Hippocampal formation (tissue), 2 donors: Measurements from ENCODE around the gene CLTC.
"Not testable (repeated sequence)": the region's sequence is repeated elsewhere in the genome, so short reads cannot be mapped to it uniquely, and the experiment has no call there.

ENCODE experiments used
- DNase-seq, 2 donors: peaks; one replicate each; lab custom pipeline; 2025; lab: John Stamatoyannopoulos, UW

Gene CLTC

GRCh38 chr17:59619298-59620063, at the start of gene CLTC:
TSS of gene CLTC (plus strand) at chr17:59619895. CDS start at chr17:59620132, 237 bp downstream.
- DNase-seq: peak; percentile 93 to 95

- no peak for DNase-seq
Measured at GRCh38 chr17:59572301-59572924, 47.3 kb upstream of the CLTC start.

DNA sequence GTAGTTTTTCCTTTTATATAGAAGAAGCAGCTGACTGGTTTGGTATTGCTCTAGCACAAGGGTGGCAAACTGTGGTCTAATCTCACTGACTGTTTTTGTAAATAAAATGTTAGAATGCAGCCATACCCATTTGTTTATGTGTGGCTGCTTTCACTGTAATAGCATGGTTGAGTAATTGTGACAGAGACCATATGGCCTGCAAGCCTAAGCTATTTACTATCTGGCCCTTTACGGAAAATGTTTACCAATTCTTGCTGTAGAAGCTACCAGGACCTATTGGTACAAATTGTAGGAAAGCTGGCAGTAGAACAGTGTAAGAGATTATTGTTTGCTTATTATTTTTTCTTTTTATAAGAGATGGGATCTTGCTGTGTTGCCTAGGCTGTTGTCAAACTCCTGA, 35.5 kb upstream of the CLTC start:
- not testable (repeated sequence) for DNase-seq

GRCh38 chr17:59600169-59600568, 19.5 kb upstream of the CLTC start:
- no peak for DNase-seq

GRCh38 chr17:59601130-59601529, 18.6 kb upstream of the CLTC start:
- no peak for DNase-seq

- DNase-seq: no peak
Measured at GRCh38 chr17:59607061-59607460, 12.6 kb upstream of the CLTC start.

DNA sequence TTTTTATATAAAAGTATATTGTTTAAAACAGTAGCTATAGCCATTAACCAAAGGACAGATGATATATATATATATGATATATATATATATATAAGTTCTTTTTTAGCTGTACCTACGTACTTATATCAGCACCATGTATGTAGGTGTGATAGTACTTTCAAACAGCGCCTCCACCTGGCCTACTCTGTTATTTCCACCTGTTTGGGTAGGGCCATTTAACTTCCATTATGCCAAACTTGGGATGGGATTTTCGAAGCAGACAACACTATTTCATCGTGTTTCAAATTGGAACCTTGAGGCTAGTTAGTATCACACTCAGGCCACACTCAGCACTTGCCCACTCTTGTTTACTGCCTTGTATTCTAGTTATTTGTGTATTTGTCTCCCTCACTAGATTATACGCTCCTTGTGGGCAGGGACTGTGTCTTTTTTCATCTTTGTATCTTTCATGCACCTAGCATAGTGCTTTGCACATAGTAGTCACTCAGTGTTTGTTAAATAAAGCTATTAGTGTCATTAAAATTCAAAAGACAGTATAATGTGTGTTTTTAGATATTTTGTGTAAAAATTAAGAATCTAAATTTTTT, 11.8 kb upstream of the CLTC start:
- DNase-seq: no peak

DNA sequence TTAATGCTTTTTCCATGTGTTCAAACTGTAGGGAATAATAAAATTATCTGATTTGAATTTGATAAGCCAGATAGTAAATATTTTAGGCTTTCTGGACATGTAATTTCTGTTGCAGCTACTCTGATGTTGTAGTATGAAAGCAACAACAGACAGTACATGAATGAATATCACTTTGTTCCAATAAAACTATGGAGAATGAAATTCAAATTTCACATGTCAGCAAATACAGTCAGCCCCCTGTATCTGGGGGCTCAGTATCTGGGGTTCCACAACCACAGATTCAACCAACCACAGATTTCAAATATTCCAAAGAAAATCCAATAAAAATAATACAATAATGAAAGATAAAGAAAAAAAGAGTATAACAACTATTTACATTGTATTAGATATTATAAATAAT, 8.2 kb upstream of the CLTC start:
- no peak for DNase-seq

DNA sequence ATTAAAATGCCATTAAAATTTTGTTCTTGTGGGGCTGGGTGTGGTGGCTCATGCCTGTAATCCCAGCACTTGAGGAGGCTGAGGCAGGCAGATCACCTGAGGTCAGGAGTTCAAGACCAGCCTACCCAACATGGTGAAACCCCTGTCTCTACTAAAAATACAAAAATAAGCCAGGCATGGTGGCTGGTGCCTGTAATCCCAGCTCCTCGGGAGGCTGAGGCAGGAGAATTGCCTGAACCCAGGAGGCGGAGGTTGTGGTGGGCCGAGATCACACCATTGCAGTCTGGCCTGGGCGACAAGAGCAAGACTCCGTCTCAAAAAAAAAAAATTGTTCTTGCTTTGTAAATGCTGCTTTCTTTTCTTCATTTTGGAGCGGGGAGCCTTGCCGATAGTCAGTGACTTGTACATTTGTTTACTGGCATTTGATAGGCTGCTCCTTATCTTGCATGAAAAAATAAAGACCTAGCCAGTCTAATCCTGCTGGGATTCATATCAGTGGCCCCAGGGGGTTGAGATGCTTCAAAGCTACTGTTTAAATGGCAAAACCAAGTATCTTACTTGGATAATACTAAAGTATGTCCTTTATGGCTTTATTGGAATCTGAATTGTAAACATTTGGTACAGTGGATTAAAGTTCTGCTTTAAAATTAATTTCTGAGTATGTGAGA, 3.3 kb upstream of the CLTC start:
- DNase-seq: no peak

GRCh38 chr17:59617156-59617732, 2.5 kb upstream of the CLTC start:
- DNase-seq: no peak

- no peak for DNase-seq
Measured at GRCh38 chr17:59619035-59619297, 729 bp upstream of the CLTC start.

DNA sequence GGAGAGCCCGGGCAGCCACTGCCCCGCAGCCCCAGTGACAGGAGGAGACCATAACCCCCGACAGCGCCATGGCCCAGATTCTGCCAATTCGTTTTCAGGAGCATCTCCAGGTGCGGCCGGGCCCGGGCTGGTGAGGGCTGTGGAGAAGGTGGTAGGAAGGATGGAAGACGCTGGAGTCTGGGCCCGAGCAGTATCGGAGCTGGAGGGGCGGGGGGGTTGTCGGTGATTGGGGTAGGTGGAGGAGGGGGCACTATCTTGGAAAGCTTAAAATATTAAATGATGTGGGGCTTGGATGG, 317 bp downstream of the CLTC start:
- DNase-seq: peak in 1 of 2 donors; percentile 33

- DNase-seq: no peak
Measured at GRCh38 chr17:59620518-59621259, 994 bp downstream of the CLTC start.

DNA sequence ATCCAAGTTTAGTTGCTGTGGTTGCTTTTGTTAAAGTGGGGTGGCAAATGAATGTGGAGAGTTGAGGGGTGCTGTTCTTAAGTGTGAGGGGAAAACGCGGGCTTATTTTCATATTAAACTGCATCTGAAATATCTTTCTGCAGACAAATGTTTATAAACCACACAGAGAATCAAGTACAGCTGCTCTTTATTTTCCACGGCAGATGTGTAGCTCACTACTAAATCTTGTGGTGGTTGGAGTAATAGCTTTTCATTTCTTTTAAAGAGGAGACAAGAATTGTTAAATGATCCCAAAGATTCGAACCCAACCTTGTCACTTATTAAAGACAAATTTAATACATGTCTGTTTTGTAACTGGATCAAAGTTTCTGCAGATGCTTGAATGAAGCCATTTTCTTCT, 2.1 kb downstream of the CLTC start:
- no peak for DNase-seq

GRCh38 chr17:59623151-59623550, 3.5 kb downstream of the CLTC start:
- no peak for DNase-seq

GRCh38 chr17:59626756-59627155, 7.1 kb downstream of the CLTC start:
- DNase-seq: no peak

DNA sequence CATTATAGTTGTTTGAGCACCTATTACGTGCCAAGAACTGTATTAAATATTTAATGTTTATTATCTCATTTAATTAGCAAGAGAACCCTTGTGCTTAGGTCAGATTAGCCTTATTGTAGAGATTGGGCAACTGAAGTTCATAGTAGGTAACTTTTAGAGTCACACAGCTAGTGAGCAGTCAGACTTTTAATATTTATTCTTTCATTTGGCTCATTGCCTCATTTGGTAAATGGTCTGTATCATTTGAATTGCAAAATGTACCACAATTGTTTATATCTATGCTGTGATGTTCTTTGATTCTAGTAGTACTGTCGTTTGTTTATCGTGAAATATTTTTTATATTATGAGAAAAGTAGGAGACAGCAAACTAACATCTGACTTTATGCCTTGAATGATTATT, 7.6 kb downstream of the CLTC start:
- DNase-seq: no peak

- no peak for DNase-seq
Measured at GRCh38 chr17:59627770-59628171, 8.1 kb downstream of the CLTC start.

GRCh38 chr17:59629174-59629573, 9.5 kb downstream of the CLTC start:
- DNase-seq: no peak

DNA sequence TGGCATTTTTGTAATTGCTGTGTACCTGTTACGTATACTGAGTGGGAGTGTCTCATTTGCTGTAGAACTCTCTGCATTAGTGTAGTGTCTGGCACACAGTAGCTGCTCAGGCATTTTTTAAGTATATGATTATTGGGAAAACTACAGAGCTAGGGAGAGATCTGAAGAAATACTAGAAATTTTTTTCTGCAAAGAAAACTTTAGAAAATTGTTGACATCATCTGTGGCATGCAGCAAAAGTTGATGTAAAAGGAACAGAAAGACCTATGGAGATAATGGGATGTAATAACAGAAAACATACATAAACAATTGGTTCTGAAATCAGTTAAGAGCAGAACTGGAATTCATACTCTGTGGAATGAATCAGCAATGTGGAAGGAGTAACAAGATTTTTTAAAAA, 11.6 kb downstream of the CLTC start:
- no peak for DNase-seq

DNA sequence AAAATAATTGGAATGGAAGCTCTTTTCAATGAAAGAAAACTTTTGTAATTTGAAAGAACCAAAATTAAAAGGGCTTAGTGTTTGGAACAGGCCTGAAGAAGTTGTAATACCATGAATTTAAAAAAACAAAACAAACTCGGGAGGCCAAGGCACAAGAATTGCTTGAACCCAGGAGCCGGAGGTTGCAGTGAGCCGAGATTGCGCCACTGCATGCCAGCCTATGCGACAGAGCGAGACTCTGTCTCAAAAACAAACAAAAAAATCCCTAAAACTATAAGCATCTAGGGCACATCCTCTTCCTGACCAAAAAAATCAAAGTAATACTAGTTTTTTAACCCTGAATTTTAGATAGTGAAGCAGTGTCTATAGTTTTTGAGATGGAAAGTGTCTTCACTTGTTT, 12.7 kb downstream of the CLTC start:
- no peak for DNase-seq

DNA sequence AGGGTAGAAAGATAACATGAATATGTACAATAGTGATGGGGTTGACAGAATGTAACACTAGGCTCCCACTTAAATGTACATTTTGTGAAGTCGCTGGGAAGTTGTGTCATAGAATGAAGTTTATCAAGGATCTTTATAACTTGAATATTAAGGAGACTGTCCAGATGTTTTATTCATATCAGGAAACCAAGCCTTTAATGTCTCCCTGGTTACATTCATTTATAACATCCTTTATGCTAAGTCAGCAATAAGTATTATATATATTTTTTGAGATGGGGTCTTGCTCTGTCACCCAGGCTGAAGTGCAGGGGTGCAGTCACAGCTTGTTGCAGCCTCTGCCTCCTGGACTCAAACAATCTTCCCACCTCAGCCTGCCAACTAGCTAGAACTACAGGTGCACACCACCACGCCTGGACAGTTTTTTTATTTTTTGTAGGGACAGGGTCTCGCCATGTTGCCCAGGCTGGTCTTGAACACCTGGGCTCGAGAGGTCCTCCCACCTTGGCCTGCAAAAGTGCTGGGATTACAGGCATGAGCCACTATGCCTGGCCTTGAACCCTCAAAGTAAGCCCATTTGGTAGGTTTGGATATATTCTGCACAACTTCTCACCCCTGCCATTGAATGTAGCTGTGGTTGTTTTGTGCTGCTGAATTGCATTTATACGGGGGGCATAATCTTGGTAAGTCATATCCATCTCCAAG, 14.1 kb downstream of the CLTC start:
- DNase-seq: no peak
